Endothelial cell of umbilical vein (primary cell): ENCODE data around the gene ASB7.

Source experiments
- EZH2 ChIP-seq: IDR thresholded peaks from 2 replicates; pipeline ENCODE4 v1.6.1; 2012; ENCODE audit warnings: borderline replicate concordance, low read depth, mild to moderate bottlenecking, moderate library complexity, low read length, inconsistent platforms; ENCODE audit not compliant: severe bottlenecking
- GATA2 ChIP-seq: IDR thresholded peaks from 2 replicates; pipeline ENCODE4 v1.7.0; 2011; ENCODE audit warnings: low read depth, mild to moderate bottlenecking, moderate library complexity, mixed read lengths, low read length; ENCODE audit not compliant: insufficient read length, insufficient read depth
- MYC ChIP-seq: IDR thresholded peaks from one replicate; pipeline ENCODE4 v1.6.1; 2011; ENCODE audit warnings: mild to moderate bottlenecking, low read depth, low read length
- POLR2A ChIP-seq: IDR thresholded peaks from 2 replicates; pipeline ENCODE4 v1.6.1; 2012; ENCODE audit warnings: low read depth, mild to moderate bottlenecking, control low read depth, low read length
- POLR2AphosphoS5 ChIP-seq: IDR thresholded peaks from 2 replicates; pipeline ENCODE4 v1.6.1; 2012; ENCODE audit warnings: low read depth, mild to moderate bottlenecking, control low read depth, low read length, moderate library complexity; ENCODE audit not compliant: insufficient read depth
- TF ChIP-seq, protein P1 (sequence below), 2 donors: IDR thresholded peaks; 1 replicate in 1 of 2; 2 replicates in 1 of 2; pipeline ENCODE4 v1.5.1; 2011; ENCODE audit warnings: low read length in 2 of 2, mild to moderate bottlenecking in 2 of 2, moderate library complexity in 2 of 2, control low read depth in 1 of 2, inconsistent platforms in 1 of 2, low read depth in 1 of 2; ENCODE audit not compliant: insufficient read depth in 1 of 2; ENCODE audit errors: extremely low read depth in 1 of 2

DNA sequence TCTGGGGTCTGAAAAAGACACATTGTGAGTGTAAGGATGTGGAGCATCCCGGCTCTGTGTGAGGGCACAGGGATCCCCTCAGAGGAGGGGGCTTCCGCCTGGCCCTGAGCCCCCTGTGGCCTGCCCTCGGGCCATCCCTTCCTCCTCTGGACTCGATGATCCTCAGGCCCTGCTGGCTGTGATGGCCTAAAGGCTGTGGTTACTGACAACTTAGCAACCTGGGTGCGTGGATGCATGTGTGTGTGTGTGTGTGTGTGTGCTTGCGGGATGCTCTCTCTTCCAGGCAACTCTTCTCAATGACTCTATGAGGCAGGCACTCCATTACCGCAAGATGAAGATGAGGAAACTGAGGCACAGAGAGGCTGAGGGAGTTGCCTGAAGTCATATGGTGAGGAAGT is 66.0 kb downstream of the ASB7 start:
- TF ChIP-seq POLR2AphosphoS5 (no peak), POLR2A (no peak), GATA2 (no peak), EZH2 (no peak), MYC (no peak)
- TF ChIP-seq, protein P1, sequence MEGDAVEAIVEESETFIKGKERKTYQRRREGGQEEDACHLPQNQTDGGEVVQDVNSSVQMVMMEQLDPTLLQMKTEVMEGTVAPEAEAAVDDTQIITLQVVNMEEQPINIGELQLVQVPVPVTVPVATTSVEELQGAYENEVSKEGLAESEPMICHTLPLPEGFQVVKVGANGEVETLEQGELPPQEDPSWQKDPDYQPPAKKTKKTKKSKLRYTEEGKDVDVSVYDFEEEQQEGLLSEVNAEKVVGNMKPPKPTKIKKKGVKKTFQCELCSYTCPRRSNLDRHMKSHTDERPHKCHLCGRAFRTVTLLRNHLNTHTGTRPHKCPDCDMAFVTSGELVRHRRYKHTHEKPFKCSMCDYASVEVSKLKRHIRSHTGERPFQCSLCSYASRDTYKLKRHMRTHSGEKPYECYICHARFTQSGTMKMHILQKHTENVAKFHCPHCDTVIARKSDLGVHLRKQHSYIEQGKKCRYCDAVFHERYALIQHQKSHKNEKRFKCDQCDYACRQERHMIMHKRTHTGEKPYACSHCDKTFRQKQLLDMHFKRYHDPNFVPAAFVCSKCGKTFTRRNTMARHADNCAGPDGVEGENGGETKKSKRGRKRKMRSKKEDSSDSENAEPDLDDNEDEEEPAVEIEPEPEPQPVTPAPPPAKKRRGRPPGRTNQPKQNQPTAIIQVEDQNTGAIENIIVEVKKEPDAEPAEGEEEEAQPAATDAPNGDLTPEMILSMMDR (IDR thresholded peaks at IDR 0.05; ENCODE audit: extremely low read depth in 1 of 2, insufficient read depth in 1 of 2, low read depth in 1 of 2, low read length in 2 of 2): no peak
